Measurements from ENCODE around the gene TTC28. TPM values are rescaled to one million over a fixed set of nuclear protein-coding genes. Genes with fewer than 3 reads are reported as not detected.
"Not testable (repeated sequence)": the region's sequence is repeated elsewhere in the genome, so short reads cannot be mapped to it uniquely, and the experiment has no call there.

TTC28 gene
- polyA plus RNA-seq, 1 donor from 2014 or later, result 0.30 TPM

GRCh38 chr22:28477556-28477955 is 202.1 kb downstream of the TTC28 start:
- Mint-ChIP-seq H3K27ac (no peak overlapping the region), H3K9me3 (peaks cover 0 to 4% (median 0%) of the 10 kb centered on the region in 3 donors), H3K27me3 (peaks cover 4% of the 10 kb centered on the region), H3K4me3 (no peak overlapping the region), H3K4me1 (no peaks in the 10 kb centered on the region), H3K36me3 (no peaks in the 10 kb centered on the region)

- Mint-ChIP-seq H3K27me3 (peaks cover 10% of the 10 kb centered on the region), H3K27ac (no peak overlapping the region)
Measured at GRCh38 chr22:28474330-28474729, 205.3 kb downstream of the TTC28 start.

GRCh38 chr22:28473258-28473657 is 206.4 kb downstream of the TTC28 start:
- H3K4me3 Mint-ChIP-seq, result no peak overlapping the region
- H3K36me3 Mint-ChIP-seq, result no peaks in the 10 kb centered on the region
- no peaks in the 10 kb centered on the region for H3K4me1 Mint-ChIP-seq
- H3K27me3 Mint-ChIP-seq, result peaks cover 7% of the 10 kb centered on the region
- H3K9me3 Mint-ChIP-seq, result peaks cover 0 to 4% (median 0%) of the 10 kb centered on the region in 3 donors
- H3K27ac Mint-ChIP-seq, result no peak overlapping the region

More at GRCh38 chr22:28474330-28474729, 205.3 kb downstream of the TTC28 start:
- Mint-ChIP-seq H3K9me3 (peaks cover 0 to 4% (median 0%) of the 10 kb centered on the region in 3 donors), H3K4me3 (no peak overlapping the region), H3K36me3 (no peaks in the 10 kb centered on the region), H3K4me1 (no peaks in the 10 kb centered on the region)

GRCh38 chr22:28467055-28467454 is 212.6 kb downstream of the TTC28 start:
- H3K4me1 Mint-ChIP-seq, H3K27ac Mint-ChIP-seq, H3K4me3 Mint-ChIP-seq, H3K9me3 Mint-ChIP-seq, H3K36me3 Mint-ChIP-seq, H3K27me3 Mint-ChIP-seq: not testable (repeated sequence)

- peaks cover 6% of the 10 kb centered on the region for H3K27me3 Mint-ChIP-seq
- H3K4me3 Mint-ChIP-seq, result no peak overlapping the region
Measured at GRCh38 chr22:28466399-28466798, 213.2 kb downstream of the TTC28 start.

GRCh38 chr22:28465841-28466240 is 213.8 kb downstream of the TTC28 start:
- peaks cover 0 to 4% (median 0%) of the 10 kb centered on the region in 3 donors for H3K9me3 Mint-ChIP-seq
- no peak overlapping the region for H3K4me3 Mint-ChIP-seq
- H3K36me3 Mint-ChIP-seq, result no peaks in the 10 kb centered on the region
- no peaks in the 10 kb centered on the region for H3K4me1 Mint-ChIP-seq
- no peak overlapping the region for H3K27ac Mint-ChIP-seq
- peaks cover 3% of the 10 kb centered on the region for H3K27me3 Mint-ChIP-seq

More at GRCh38 chr22:28466399-28466798, 213.2 kb downstream of the TTC28 start:
- H3K27ac Mint-ChIP-seq, result no peak overlapping the region
- no peaks in the 10 kb centered on the region for H3K36me3 Mint-ChIP-seq
- H3K9me3 Mint-ChIP-seq, result peaks cover 0 to 4% (median 0%) of the 10 kb centered on the region in 3 donors
- no peaks in the 10 kb centered on the region for H3K4me1 Mint-ChIP-seq

GRCh38 chr22:28464127-28464526 is 215.5 kb downstream of the TTC28 start:
- no peak overlapping the region for H3K27ac Mint-ChIP-seq
- H3K9me3 Mint-ChIP-seq, result peaks cover 0 to 4% (median 0%) of the 10 kb centered on the region in 3 donors
- H3K4me3 Mint-ChIP-seq, result no peak overlapping the region
- H3K36me3 Mint-ChIP-seq, result no peaks in the 10 kb centered on the region
- H3K4me1 Mint-ChIP-seq, result no peaks in the 10 kb centered on the region
- H3K27me3 Mint-ChIP-seq, result no peaks in the 10 kb centered on the region

GRCh38 chr22:28463408-28463807 is 216.2 kb downstream of the TTC28 start:
- not testable (repeated sequence) for H3K4me1 Mint-ChIP-seq, H3K36me3 Mint-ChIP-seq, H3K9me3 Mint-ChIP-seq, H3K27ac Mint-ChIP-seq, H3K27me3 Mint-ChIP-seq, H3K4me3 Mint-ChIP-seq

- no peak overlapping the region for H3K27ac Mint-ChIP-seq
Measured at GRCh38 chr22:28462901-28463300, 216.7 kb downstream of the TTC28 start.

GRCh38 chr22:28462041-28462440 is 217.6 kb downstream of the TTC28 start:
- Mint-ChIP-seq H3K27me3 (no peaks in the 10 kb centered on the region), H3K36me3 (no peaks in the 10 kb centered on the region), H3K27ac (no peak overlapping the region), H3K9me3 (peaks cover 0 to 4% (median 0%) of the 10 kb centered on the region in 3 donors), H3K4me1 (no peaks in the 10 kb centered on the region), H3K4me3 (no peak overlapping the region)

More at GRCh38 chr22:28462901-28463300, 216.7 kb downstream of the TTC28 start:
- Mint-ChIP-seq H3K4me1 (no peaks in the 10 kb centered on the region), H3K9me3 (peaks cover 0 to 4% (median 0%) of the 10 kb centered on the region in 3 donors), H3K27me3 (no peaks in the 10 kb centered on the region), H3K36me3 (no peaks in the 10 kb centered on the region), H3K4me3 (no peak overlapping the region)

GRCh38 chr22:28454431-28455064 is 225.1 kb downstream of the TTC28 start:
- no peaks in the 10 kb centered on the region for H3K36me3 Mint-ChIP-seq
- H3K9me3 Mint-ChIP-seq, result peaks cover 0 to 1% (median 0%) of the 10 kb centered on the region in 3 donors
- no peaks in the 10 kb centered on the region for H3K4me1 Mint-ChIP-seq
- H3K27ac Mint-ChIP-seq, result no peak overlapping the region
- peaks cover 3% of the 10 kb centered on the region for H3K27me3 Mint-ChIP-seq
- no peak overlapping the region for H3K4me3 Mint-ChIP-seq

GRCh38 chr22:28450109-28450508 is 229.5 kb downstream of the TTC28 start:
- Mint-ChIP-seq H3K4me3 (no peak overlapping the region), H3K27me3 (peaks cover 1% of the 10 kb centered on the region), H3K9me3 (peaks cover 0 to 3% (median 0%) of the 10 kb centered on the region in 3 donors), H3K36me3 (no peaks in the 10 kb centered on the region), H3K4me1 (no peaks in the 10 kb centered on the region), H3K27ac (no peak overlapping the region)

- H3K9me3 Mint-ChIP-seq, result peaks cover 0 to 3% (median 0%) of the 10 kb centered on the region in 3 donors
- H3K27ac Mint-ChIP-seq, result no peak overlapping the region
- H3K27me3 Mint-ChIP-seq, result peaks cover 6% of the 10 kb centered on the region
- H3K36me3 Mint-ChIP-seq, result no peaks in the 10 kb centered on the region
- no peaks in the 10 kb centered on the region for H3K4me1 Mint-ChIP-seq
- no peak overlapping the region for H3K4me3 Mint-ChIP-seq
Measured at GRCh38 chr22:28449041-28449440, 230.6 kb downstream of the TTC28 start.

- Mint-ChIP-seq H3K36me3 (no peaks in the 10 kb centered on the region), H3K27me3 (peaks cover 6% of the 10 kb centered on the region), H3K4me1 (peaks cover 0 to under 1% (median 0%) of the 10 kb centered on the region in 3 donors), H3K4me3 (no peak overlapping the region), H3K9me3 (peaks cover 0 to 3% (median 0%) of the 10 kb centered on the region in 3 donors), H3K27ac (no peak overlapping the region)
Measured at GRCh38 chr22:28448625-28449024, 231.0 kb downstream of the TTC28 start.

GRCh38 chr22:28444659-28445058 is 235.0 kb downstream of the TTC28 start:
- Mint-ChIP-seq H3K36me3 (no peaks in the 10 kb centered on the region), H3K4me1 (peaks cover 4 to 11% (median 8%) of the 10 kb centered on the region in 3 donors), H3K9me3 (peaks cover 0 to 2% (median 0%) of the 10 kb centered on the region in 3 donors), H3K27ac (no peak overlapping the region), H3K4me3 (no peak overlapping the region), H3K27me3 (peaks cover 25% of the 10 kb centered on the region)

GRCh38 chr22:28443526-28443876 is 236.1 kb downstream of the TTC28 start:
- Mint-ChIP-seq H3K36me3 (peaks cover 1% of the 10 kb centered on the region), H3K27me3 (peaks cover 25% of the 10 kb centered on the region), H3K4me1 (peaks cover 4 to 11% (median 8%) of the 10 kb centered on the region in 3 donors), H3K27ac (no peak overlapping the region), H3K9me3 (peaks cover 0 to 2% (median 0%) of the 10 kb centered on the region in 3 donors), H3K4me3 (peak overlapping the region in 3 of 4 donors; percentile 14 to 82 (median 40))

All from IgD-negative memory B cell (primary cell).